Renal cortex interstitium (tissue), 11 donors: ENCODE results near the gene CACNG5. TPM values are rescaled to one million over a fixed set of nuclear protein-coding genes. Genes with fewer than 3 reads are reported as not detected.

Experiments
- DNase-seq, 11 donors: peaks; one replicate each; pipeline ENCODE4 v3.0.0-alpha.2; 2013; ENCODE audit warnings: low read depth in 9 of 11, low spot score in 4 of 11; ENCODE audit errors: extremely low read depth in 1 of 11
- polyA plus RNA-seq, 3 donors: library from polyadenylated mRNA; unstranded; fragments of 120-200 nt; gene quantifications; one replicate each; pipeline ENCODE4 v1.2.1, GENCODE V29; 2013; ENCODE audit not compliant: insufficient read length in 3 of 3

Gene CACNG5
- polyA plus RNA-seq, 3 donors: 2.5 to 3.1 (median 2.9) TPM

GRCh38 chr17:66841744-66842143, 6.8 kb downstream of the CACNG5 start:
- DNase-seq: no peak

DNA sequence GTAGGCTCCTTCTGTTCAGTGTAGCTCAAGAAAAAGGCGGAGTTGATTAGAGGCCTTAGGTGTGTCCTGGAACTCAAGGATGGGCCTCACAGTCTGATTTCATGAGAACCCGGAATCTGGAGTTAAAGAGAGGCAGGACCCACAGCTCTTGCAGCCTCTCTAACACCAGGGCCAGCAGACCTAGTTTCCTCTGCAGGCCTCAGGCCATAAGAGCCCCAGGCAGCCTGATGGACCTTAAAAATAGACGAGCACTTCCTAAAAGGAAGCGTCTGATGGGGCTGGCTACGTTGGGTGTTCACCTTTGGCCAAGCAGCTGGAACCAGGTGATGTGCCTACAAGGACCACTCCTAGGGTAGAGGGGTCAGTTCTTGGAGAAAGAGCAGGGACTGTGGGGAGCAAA, 7.6 kb downstream of the CACNG5 start:
- DNase-seq: no peak

- DNase-seq: no peak
Measured at GRCh38 chr17:66842959-66843358, 8.0 kb downstream of the CACNG5 start.

- DNase-seq: no peak
Measured at GRCh38 chr17:66843627-66844026, 8.7 kb downstream of the CACNG5 start.

DNA sequence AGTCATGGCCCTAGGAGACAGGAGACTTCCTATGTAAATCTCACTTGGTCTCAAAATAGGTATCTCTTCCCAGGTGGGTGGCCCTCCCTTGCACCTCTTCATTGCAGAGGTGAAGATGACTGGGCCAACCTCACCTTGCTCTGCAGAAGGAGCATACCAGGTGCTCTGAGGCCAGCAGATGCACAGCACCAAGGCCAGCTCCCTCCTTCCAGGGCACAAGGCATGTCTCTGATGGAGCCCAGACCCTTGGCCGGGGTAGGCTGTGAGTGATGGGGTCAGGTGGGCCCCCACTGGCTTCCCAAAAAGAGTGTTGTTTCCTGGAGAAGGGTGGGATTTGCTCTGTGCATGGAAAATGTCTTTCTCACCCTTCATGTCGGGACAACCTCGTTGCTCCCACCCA, 12.8 kb downstream of the CACNG5 start:
- DNase-seq: no peak

DNA sequence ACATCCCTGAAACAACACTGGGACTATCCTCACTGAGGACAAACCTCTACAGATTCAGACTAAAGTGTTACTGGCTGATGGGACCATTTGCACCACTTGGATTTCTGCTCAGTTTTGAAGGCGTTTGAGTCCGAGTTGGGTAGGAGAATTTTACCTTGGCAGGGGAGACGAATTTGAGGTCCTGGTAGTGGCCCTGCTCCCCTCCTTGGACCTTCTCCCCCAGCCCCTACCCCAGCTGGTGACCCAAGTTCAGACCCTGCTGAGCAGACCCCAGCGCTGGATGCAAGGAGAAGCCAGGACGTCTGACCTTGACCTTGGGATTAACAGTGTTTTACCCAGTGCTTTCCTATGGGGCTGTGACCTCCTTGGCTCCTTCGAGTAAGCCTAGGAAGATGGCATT, 13.6 kb downstream of the CACNG5 start:
- DNase-seq: no peak

DNA sequence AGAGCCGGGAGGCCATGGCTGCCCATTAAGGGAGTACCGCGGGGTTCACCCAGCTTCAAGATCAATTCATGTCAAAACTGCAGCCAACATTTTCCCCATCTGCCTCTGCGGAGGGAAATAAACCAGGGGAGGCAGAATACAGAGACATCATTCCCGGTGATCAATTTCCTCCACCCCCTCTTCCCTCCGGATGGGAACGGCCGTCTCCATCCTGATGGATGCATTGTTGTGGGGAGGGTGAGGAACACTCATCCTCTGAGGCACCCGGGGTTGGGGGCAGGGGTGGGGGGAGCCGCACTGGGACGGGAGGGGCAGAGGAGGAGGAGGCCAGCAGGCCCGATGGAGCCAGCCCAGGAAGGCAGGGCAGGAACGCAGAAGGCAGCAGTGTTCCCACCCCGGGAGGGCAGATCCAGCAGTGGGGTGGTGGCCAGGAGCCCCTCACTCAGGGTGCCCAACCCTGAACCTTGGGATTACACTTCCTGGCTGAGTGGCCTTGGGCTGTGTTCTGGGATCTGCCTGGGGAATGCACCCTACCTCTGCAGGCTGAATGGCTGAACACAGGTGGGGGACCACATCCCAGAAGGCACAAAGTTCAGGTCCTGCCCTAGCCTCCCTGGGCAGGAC, 14.2 kb downstream of the CACNG5 start:
- DNase-seq: no peak

GRCh38 chr17:66849851-66850580, 15.1 kb downstream of the CACNG5 start:
- no peak for DNase-seq

DNA sequence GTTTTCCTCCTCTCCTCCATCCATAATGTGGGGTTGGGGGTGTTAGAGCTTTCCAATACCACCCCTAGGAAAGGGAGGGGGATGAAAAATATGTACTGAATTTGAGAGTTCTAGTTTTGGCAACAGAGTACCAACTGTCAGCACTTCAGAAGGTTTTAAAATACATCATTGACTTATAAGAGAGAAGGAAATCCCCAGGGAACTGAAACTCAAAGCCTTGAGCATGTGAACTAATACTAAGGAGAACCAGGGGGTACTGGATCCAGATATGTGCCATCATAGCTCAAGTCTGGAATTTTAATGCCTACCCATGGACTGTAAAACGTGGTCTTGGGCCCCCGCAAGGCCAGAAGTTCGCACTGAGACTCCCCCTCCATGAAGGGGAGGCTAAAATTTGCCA, 15.8 kb downstream of the CACNG5 start:
- no peak for DNase-seq

- no peak for DNase-seq
Measured at GRCh38 chr17:66855204-66855603, 20.3 kb downstream of the CACNG5 start.

DNA sequence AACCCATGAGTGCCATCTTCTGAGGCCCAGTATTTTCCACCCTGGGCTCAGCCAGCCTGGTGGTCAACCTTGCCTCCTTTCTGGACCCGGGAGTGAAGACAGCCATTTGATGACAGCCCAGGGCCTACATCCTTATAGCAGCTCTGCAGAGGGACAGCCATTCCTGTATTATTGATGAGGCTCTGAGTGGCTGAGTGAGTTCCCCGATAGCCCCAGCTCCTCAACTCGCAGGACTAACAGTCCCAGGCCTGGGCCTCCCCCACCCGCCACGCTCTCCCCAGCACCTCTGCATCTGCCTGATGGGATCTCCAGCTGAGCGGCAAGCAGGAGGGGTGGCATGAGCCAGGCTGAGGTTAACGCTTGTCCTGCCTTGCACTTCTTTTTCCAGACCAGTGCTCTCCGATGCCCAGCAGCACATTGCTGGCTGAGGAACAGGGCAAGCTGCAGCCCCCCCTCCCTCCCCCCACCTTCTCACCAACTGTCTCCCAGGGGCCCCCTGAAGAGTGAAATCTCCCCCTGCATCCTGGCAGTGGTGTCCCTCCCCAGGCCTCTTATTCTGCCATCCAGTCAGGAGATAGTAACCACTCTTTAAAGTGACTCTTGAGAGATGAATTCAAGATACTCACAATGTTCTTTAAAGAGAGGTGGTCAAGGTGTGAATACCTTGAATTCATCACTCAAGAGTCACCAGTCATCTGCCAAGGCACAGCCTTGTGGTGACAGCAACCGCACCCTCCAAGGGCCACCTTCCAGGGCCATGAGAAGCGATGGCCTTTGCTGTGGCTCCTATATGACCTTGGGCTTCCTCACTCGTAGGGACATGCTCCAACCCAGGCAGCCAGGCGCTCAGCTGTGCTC, 23.5 kb downstream of the CACNG5 start:
- no peak for DNase-seq

GRCh38 chr17:66859353-66859752, 24.4 kb downstream of the CACNG5 start:
- no peak for DNase-seq

DNA sequence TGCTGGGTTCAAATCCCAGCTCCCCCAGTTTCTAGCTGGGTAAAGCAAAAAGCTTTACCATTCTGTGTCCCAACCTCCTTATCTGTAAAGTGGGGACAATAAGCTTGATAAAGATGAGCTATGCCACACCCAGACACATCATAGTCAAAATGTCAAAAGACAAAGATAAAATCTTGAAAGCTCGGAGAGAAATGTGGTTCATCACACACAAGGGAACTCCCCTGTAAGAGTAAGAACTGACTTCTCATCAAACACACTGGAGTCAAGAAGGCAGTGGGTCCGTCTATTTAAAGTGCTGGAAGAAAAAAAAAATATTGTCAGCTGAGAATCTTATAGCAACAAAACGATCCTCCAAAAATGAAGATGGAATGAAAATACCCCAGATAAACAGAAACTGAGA, 25.3 kb downstream of the CACNG5 start:
- no peak for DNase-seq

GRCh38 chr17:66863820-66864219, 28.9 kb downstream of the CACNG5 start:
- no peak for DNase-seq

GRCh38 chr17:66865151-66865550, 30.2 kb downstream of the CACNG5 start:
- no peak for DNase-seq

DNA sequence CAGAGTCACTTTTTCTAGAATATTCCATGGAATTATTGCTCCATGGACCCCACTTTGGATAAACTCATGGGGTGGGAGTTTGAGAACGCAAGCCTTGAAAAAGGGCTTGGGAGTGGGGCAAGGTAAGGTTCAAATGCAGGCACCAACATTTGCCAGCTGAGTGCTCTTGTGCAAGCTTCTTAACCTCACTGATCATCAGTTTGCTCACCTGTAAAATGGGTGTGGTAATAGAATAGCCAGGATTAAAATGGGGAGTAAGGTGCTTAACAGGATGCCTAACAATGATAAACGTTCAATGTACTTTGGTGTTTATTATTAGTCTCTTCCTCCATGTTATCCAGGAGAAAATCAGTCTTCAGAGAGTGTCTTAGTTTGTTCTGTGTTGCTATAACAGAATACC, 39.0 kb downstream of the CACNG5 start:
- DNase-seq: no peak

DNA sequence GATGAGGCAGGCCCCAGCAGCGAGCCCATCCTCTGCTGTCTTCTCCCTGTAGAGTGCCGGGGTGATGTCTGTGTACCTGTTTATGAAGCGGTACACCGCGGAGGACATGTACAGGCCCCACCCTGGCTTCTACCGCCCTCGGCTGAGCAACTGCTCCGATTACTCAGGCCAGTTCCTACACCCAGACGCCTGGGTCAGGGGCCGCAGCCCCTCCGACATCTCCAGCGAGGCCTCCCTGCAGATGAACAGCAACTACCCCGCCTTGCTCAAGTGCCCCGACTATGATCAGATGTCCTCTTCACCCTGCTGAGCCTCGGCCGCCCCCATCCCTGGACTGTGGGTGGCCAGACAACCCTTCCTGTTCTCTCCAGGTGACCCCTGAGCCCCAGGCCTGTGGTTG, 50.0 kb downstream of the CACNG5 start:
- DNase-seq: no peak

GRCh38 chr17:66885417-66885816, 50.5 kb downstream of the CACNG5 start:
- DNase-seq: no peak

- DNase-seq: no peak
Measured at GRCh38 chr17:66889480-66890230, 54.7 kb downstream of the CACNG5 start.
